ENCODE measurements around the gene PIR. TPM values are rescaled to one million over a fixed set of nuclear protein-coding genes. Genes with fewer than 3 reads are reported as not detected.

PIR gene
- total RNA-seq, 2 experiments from 2014 or later, result 6.2 to 9.2 TPM

Other genes with a start within 250 kb of the PIR start
- gene ASB9, start 223.2 kb downstream of the PIR start, total RNA-seq, result under 1 TPM; 0.35 to 0.48 TPM
- not detected for gene ASB11, start 177.7 kb downstream of the PIR start, total RNA-seq
- 10 to 100 TPM; 26.8 to 28.4 TPM for gene PIGA, start 157.8 kb downstream of the PIR start, total RNA-seq
- not detected for gene VEGFD, start 108.9 kb downstream of the PIR start, total RNA-seq
- gene BMX, start 7.5 kb upstream of the PIR start, total RNA-seq, result not detected
- not detected for gene ACE2, start 107.6 kb upstream of the PIR start, total RNA-seq
- under 1 TPM; 0.38 to 0.59 TPM for gene CLTRN, start 171.5 kb upstream of the PIR start, total RNA-seq
- gene CA5B, start 244.9 kb upstream of the PIR start, total RNA-seq, result 1 to 10 TPM; 7.0 to 9.5 TPM

All from activated naive CD4-positive, alpha-beta T cell treated with anti-CD3 and anti-CD28 coated beads for 36 hours (primary cell).